MM.1S (cell line): ENCODE measurements around the gene NHLRC4.

Experiments used
- EZH2phosphoT487 ChIP-seq: fragments of 300-600 bp; sonication (generic); IDR thresholded peaks from 2 replicates; pipeline ENCODE4 v1.6.1; 2018; ENCODE audit warnings: antibody characterized with exemption, low read length
- TF ChIP-seq, protein P1 (sequence below): fragments of 300-600 bp; sonication (generic); IDR thresholded peaks from 2 replicates; pipeline ENCODE4 v1.5.1; 2016; ENCODE audit warnings: antibody characterized with exemption, low read length, mixed read lengths

DNA sequence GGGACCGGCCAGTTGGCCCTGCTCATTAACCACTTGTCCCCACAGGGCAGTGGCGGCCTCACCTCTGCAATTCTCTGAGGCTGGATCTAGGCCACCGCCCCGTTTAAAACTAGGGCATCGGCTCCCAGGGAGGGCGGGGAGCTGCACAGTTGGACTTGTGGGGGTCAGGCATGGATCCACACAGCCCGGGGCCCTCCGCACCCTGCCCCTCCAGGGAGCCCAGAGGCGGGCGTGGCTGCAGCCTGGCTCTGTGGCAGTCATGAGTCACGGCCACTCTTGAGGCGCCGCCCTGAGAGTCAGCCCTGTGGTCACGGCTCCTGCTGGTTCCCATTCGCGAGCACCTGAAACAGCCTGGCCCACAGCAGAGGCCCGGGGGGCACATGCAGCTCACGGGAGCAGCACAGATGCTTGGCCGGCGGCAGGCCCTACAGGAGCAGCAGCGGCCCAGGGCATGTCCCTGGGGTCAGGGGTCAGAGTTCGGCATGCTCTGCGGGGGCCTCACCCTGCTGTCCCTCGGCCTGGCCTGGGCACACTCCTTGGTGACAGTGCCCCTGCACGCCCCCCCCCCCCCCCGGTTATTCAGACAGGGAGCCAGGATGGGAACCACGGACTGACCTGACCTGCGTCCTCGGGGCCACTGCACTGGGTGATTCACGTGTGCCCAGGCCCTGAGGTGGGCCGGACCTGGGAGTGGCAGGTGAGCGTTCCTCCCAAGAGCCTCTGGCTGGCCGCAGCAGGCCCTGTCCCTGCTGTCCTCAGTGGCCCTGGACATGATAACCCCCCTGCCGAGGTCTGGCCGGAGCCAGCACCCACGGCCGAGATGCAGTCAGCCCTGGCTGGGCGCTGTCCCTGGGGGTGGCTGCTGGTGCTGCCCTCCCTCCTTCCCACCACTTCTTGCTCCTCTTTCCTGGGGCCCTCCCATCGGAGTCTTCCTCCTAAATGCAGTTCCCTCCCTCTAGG is 31.1 kb upstream of the NHLRC4 start:
- TF ChIP-seq, protein P1, sequence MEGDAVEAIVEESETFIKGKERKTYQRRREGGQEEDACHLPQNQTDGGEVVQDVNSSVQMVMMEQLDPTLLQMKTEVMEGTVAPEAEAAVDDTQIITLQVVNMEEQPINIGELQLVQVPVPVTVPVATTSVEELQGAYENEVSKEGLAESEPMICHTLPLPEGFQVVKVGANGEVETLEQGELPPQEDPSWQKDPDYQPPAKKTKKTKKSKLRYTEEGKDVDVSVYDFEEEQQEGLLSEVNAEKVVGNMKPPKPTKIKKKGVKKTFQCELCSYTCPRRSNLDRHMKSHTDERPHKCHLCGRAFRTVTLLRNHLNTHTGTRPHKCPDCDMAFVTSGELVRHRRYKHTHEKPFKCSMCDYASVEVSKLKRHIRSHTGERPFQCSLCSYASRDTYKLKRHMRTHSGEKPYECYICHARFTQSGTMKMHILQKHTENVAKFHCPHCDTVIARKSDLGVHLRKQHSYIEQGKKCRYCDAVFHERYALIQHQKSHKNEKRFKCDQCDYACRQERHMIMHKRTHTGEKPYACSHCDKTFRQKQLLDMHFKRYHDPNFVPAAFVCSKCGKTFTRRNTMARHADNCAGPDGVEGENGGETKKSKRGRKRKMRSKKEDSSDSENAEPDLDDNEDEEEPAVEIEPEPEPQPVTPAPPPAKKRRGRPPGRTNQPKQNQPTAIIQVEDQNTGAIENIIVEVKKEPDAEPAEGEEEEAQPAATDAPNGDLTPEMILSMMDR: no peak
- no peak for TF ChIP-seq EZH2phosphoT487
